GM10847 (cell line): ENCODE data around the gene PALM3.

Experiments used
- POLR2A ChIP-seq: IDR thresholded peaks from 2 replicates; pipeline ENCODE4 v1.6.1; 2011; ENCODE audit not compliant: insufficient read length; ENCODE audit errors: extremely low read depth

Gene PALM3

GRCh38 chr19:14028901-14029300, 33.0 kb downstream of the PALM3 start:
- TF ChIP-seq POLR2A, result no peak

- no peak for TF ChIP-seq POLR2A
These were observed 33.9 kb downstream of the PALM3 start, which contains the start of gene RLN3 for GRCh38 chr19:14027856-14028450. TSS of gene RLN3 (plus strand) at chr19:14028148. CDS start at chr19:14028205, 57 bp downstream.

GRCh38 chr19:14023404-14024235, 38.3 kb downstream of the PALM3 start:
- TF ChIP-seq POLR2A, result no peak

DNA sequence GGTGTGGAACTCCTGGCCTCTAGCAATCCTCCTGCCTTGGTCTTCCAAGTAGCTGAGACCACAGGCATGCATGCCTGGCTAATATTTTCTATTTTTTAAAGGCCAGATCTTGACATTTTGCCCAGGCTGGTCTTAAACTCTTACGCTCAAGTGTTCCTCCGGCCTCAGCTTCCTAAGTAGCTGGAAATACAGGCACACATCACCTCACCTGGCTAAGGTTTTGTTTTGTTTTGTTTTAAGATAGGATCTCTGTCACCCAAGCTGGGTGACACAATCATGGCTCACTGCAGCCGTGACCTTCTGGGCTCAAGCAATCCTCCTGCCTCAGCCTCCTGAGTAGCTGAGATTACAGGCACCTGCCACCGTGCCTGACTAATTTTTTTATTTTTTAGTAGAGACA, 39.4 kb downstream of the PALM3 start:
- no peak for TF ChIP-seq POLR2A

DNA sequence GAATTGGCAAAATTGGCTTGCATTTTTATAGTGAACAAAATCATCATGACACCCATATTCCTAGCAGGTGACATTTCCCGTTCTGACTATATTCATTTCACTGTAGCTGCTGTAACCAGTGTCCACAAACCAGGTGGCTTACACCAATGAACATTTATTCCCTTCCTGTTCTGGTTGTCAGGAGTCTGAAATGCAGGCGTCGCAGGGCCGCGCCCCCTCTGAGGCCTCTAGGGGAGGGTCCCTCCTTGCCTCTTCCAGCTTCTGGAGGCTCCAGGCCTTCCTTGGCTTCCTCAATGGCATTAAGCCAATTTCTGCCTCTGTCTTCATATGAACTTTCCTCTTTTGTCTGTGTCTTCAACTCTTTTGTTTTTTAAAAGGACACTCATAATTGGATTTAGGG, 40.4 kb downstream of the PALM3 start:
- no peak for TF ChIP-seq POLR2A

GRCh38 chr19:14019100-14019499, 42.8 kb downstream of the PALM3 start:
- no peak for TF ChIP-seq POLR2A

DNA sequence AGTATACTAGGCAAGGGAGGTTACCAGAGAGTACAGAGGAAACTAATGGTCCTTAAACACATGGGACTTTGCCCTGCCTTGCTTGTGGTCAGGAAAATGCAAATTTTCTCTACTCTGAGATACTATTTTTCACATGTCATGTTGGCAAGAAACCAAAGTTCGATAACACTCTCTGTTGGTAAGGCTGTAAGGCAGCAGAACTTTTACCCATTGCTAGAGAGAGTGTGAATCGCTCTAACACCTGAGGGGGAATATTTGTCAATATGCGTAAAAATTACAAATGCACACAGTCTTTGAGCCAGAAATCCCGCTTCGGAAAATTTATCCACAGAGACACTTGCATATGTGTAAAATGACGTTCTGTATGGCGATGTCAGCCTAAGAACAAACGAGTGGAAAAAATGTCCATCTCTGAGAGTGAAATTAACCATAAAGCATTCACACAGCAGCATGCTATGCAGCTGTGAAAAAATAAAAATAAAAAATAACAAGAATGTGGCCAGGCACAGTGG, 46.3 kb downstream of the PALM3 start:
- TF ChIP-seq POLR2A, result no peak

GRCh38 chr19:14012378-14012915, 49.4 kb downstream of the PALM3 start:
- TF ChIP-seq POLR2A, result no peak

- peak; percentile 34 for TF ChIP-seq POLR2A
These were observed 54.9 kb downstream of the PALM3 start for GRCh38 chr19:14006766-14007562.

- TF ChIP-seq POLR2A, result peak; percentile 0
These were observed 55.7 kb downstream of the PALM3 start, which contains the start of gene RFX1 for GRCh38 chr19:14006085-14006765. TSS of gene RFX1 (minus strand) at chr19:14006320. CDS start at chr19:13993843, 12,477 bp downstream.

DNA sequence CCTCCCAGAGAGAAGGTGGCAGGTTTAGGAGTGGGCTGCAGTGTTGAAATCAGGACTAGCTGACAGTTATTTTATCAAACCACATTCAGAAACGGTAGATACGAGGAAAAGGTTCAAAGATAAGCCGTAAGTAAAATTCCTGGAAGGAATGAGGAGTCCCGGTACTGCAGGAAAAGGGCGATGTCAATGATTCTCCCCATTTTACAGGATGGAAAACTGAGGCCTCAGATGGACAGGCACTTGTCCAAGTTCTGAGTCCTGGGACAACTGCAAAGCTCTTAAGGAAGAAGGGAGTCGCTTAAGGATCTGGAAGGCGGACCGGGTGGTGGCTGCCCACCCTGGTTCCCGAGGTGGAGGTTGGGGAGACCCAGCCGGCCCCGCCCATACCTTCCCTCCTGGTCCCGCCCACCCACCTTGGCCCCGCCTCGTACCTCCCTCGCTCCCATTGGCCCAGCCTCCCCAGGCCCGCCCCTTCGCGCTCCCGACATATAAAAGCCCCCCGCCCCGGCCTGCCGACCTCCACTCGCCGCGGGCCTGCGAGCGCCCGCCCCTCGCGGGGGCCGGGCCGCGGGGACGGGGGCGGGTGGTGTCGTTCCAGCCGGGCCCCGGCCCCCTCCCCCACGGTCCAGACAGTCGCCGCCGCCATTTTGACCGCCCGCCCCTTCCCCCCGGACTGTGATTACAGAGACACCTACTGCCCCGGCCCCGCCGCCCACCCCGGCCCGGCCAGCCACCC, 56.4 kb downstream of the PALM3 start:
- TF ChIP-seq POLR2A, result peak; percentile 55

- TF ChIP-seq POLR2A, result no peak
These were observed 57.1 kb downstream of the PALM3 start for GRCh38 chr19:14004619-14005348.
